IMR-90 (cell line): ENCODE results near the gene KRTAP2-1. TPM values are rescaled to one million over a fixed set of nuclear protein-coding genes. Genes with fewer than 3 reads are reported as not detected.
A peak's percentile ranks its signal among the peaks of the same experiment; 100 is the strongest.

Experiments
- ATAC-seq: fragments of 200-7000 bp; cut with Tn5 transposase; 2 replicates; pipeline ENCODE4 v1.9.1; 2020; ENCODE audit warnings: low read depth, mild to moderate bottlenecking, moderate library complexity
- BruUV-seq: library from RNA; stranded (reverse); fragments of 400-500 nt; replicated peaks from 2 replicates; lab custom pipeline; 2021; lab: Mats Ljungman, UMichigan
- CTCF ChIA-PET: fragments of 300-600 bp; formaldehyde crosslinking; extraction: SDS; loops from one replicate; lab custom pipeline; 2021; ENCODE audit warnings: antibody characterized with exemption; lab: Yijun Ruan, JAX
- POLR2A ChIA-PET: fragments of 300-600 bp; sonication (Branson Sonifier 250); formaldehyde crosslinking; loops from one replicate; lab custom pipeline; 2022; ENCODE audit warnings: antibody characterized with exemption; ENCODE audit not compliant: unreplicated experiment; lab: Charles Lee
- DNase-seq: peaks from one replicate; pipeline ENCODE4 v3.0.0; 2013
- H2AFZ ChIP-seq: replicated peaks from 2 replicates; pipeline ENCODE3; 2013; ENCODE audit warnings: low read length, mild to moderate bottlenecking; ENCODE audit not compliant: poor library complexity
- H2AK5ac ChIP-seq: 2 replicates; pipeline ENCODE4 v1.6.1; 2013; ENCODE audit warnings: low read depth, low read length, inconsistent platforms
- H2AK9ac ChIP-seq: replicated peaks from 2 replicates; pipeline ENCODE3; 2013; ENCODE audit warnings: mild to moderate bottlenecking, low read depth, low read length, moderate library complexity; ENCODE audit not compliant: poor library complexity
- H2BK120ac ChIP-seq: 2 replicates; pipeline ENCODE4 v1.6.1; 2013; ENCODE audit warnings: low read depth, low read length, inconsistent platforms
- H2BK15ac ChIP-seq: 3 replicates; pipeline ENCODE4 v1.6.1; 2013; ENCODE audit warnings: low read depth, low read length, inconsistent platforms
- H2BK20ac ChIP-seq: 2 replicates; pipeline ENCODE4 v1.6.1; 2013; ENCODE audit warnings: low read depth, mild to moderate bottlenecking, inconsistent platforms, low read length, moderate library complexity
- H2BK5ac ChIP-seq: 2 replicates; pipeline ENCODE4 v1.6.1; 2013; ENCODE audit warnings: mild to moderate bottlenecking, low read depth, low read length, inconsistent platforms; ENCODE audit not compliant: poor library complexity, severe bottlenecking
- H3K14ac ChIP-seq: replicated peaks from 2 replicates; pipeline ENCODE4 v1.6.1; 2013; ENCODE audit warnings: low read depth, low read length, inconsistent platforms
- H3K18ac ChIP-seq: 2 replicates; pipeline ENCODE4 v1.6.1; 2013; ENCODE audit warnings: low read depth, low read length, control low read depth
- H3K23ac ChIP-seq: 2 replicates; pipeline ENCODE4 v1.6.1; 2013; ENCODE audit warnings: low read depth, low read length, inconsistent platforms
- H3K27ac ChIP-seq: 2 replicates; pipeline ENCODE4 v1.5.1; 2013; ENCODE audit warnings: mild to moderate bottlenecking, control low read depth, low read length; ENCODE audit not compliant: insufficient read depth
- H3K27me3 ChIP-seq: 2 replicates; pipeline ENCODE4 v1.6.1; 2013; ENCODE audit warnings: low read length; ENCODE audit not compliant: control insufficient read depth, insufficient read depth
- H3K36me3 ChIP-seq: 2 replicates; pipeline ENCODE4 v1.6.1; 2013; ENCODE audit warnings: low read length, mixed read lengths; ENCODE audit not compliant: control insufficient read depth, insufficient read depth
- H3K4ac ChIP-seq: 2 replicates; pipeline ENCODE4 v1.6.1; 2013; ENCODE audit warnings: low read depth, low read length, inconsistent platforms
- H3K4me1 ChIP-seq: 2 replicates; pipeline ENCODE4 v1.6.1; 2013; ENCODE audit warnings: low read length, mixed read lengths; ENCODE audit not compliant: control insufficient read depth, insufficient read depth
- H3K4me2 ChIP-seq: 2 replicates; pipeline ENCODE4 v1.6.1; 2013; ENCODE audit warnings: low read depth, mild to moderate bottlenecking, control low read depth, low read length, moderate library complexity
- H3K4me3 ChIP-seq: 2 replicates; pipeline ENCODE4 v1.5.1; 2013; ENCODE audit warnings: low read depth, mild to moderate bottlenecking, control low read depth, low read length, moderate library complexity; ENCODE audit not compliant: insufficient read depth
- H3K56ac ChIP-seq: 2 replicates; pipeline ENCODE4 v1.6.1; 2013; ENCODE audit warnings: low read length, inconsistent platforms; ENCODE audit not compliant: insufficient read depth; ENCODE audit errors: extremely low read depth
- H3K79me1 ChIP-seq, 2 experiments: 2 replicates each; pipeline ENCODE4 v1.6.1; 2013; ENCODE audit warnings: low read length in 2 of 2, inconsistent platforms in 1 of 2, low read depth in 1 of 2
- H3K9ac ChIP-seq: 2 replicates; pipeline ENCODE4 v1.6.1; 2013; ENCODE audit warnings: low read depth, low read length, control low read depth
- H3K9me1 ChIP-seq: 2 replicates; pipeline ENCODE4 v1.6.1; 2013; ENCODE audit warnings: low read length, inconsistent platforms; ENCODE audit not compliant: insufficient read depth
- H3K9me3 ChIP-seq: 2 replicates; pipeline ENCODE4 v1.6.1; 2013; ENCODE audit warnings: low read length; ENCODE audit not compliant: control insufficient read depth, insufficient read depth
- H4K20me1 ChIP-seq: 2 replicates; pipeline ENCODE4 v1.6.1; 2013; ENCODE audit warnings: low read length, inconsistent platforms; ENCODE audit not compliant: insufficient read depth
- H4K5ac ChIP-seq: 2 replicates; pipeline ENCODE4 v1.6.1; 2013; ENCODE audit warnings: mild to moderate bottlenecking, low read depth, low read length, control low read depth
- H4K8ac ChIP-seq, 2 experiments: 2 replicates each; pipeline ENCODE4 v1.6.1; 2013; ENCODE audit warnings: low read depth in 2 of 2, low read length in 2 of 2, control low read depth in 1 of 2, inconsistent platforms in 1 of 2
- H4K91ac ChIP-seq: 2 replicates; pipeline ENCODE4 v1.6.1; 2013; ENCODE audit warnings: low read depth, low read length, inconsistent platforms; ENCODE audit not compliant: insufficient read depth
- BHLHE40 ChIP-seq: fragments of 150-350 bp; IDR thresholded peaks from 2 replicates; pipeline ENCODE4 v1.6.1; 2016; ENCODE audit warnings: mild to moderate bottlenecking, low read depth, low read length
- CEBPB ChIP-seq: IDR thresholded peaks from 2 replicates; pipeline ENCODE4 v1.6.1; 2012; ENCODE audit warnings: low read depth, low read length, improper control_type of control experiment
- MAFK ChIP-seq: IDR thresholded peaks from 2 replicates; pipeline ENCODE4 v1.6.1; 2012; ENCODE audit warnings: low read depth, low read length, improper control_type of control experiment
- MXI1 ChIP-seq: IDR thresholded peaks from 2 replicates; pipeline ENCODE4 v1.6.1; 2012; ENCODE audit warnings: low read depth, mild to moderate bottlenecking, low read length, moderate library complexity, borderline replicate concordance
- NFE2L2 ChIP-seq: fragments of 150-350 bp; IDR thresholded peaks from 2 replicates; pipeline ENCODE4 v1.6.1; 2016; ENCODE audit warnings: low read depth, mild to moderate bottlenecking, low read length
- WGBS, 2 experiments: methylation state at CpG; one replicate each; pipeline versions ENCODE4 v1.1.5 to v1.1.7; 2013; ENCODE audit warnings: missing lambda C conversion rate in 2 of 2; ENCODE audit not compliant: insufficient read length in 1 of 2; ENCODE audit errors: extremely low coverage in 2 of 2; 5-methylcytosine and 5-hydroxymethylcytosine counted together
- dilution Hi-C: fragments of 300-500 bp; cut with HindIII; formaldehyde crosslinking; loops from one replicate; pipeline ENCODE4 v1.14.3; 2018; ENCODE audit warnings: low sequenced_read_pairs; ENCODE audit not compliant: unreplicated experiment
- in situ Hi-C: fragments of 300-500 bp; cut with MboI; formaldehyde crosslinking; loops from 3 replicates; pipeline ENCODE4 v1.14.3; 2019; ENCODE audit warnings: low sequenced_read_pairs, inconsistent platforms, mixed read lengths
- intact Hi-C: fragments of 100-400 bp; cut with micrococcal nuclease; formaldehyde crosslinking; loops from 2 replicates; pipeline ENCODE4 v1.10.0; 2022
- polyA plus RNA-seq, 3 experiments: library from polyadenylated mRNA; depleted of rRNA; stranded (reverse); fragments of >200 nt; gene quantifications; 2 replicates each; pipeline ENCODE4 v1.2.3, GENCODE V29; 2012; ENCODE audit warnings: low replicate concordance in 1 of 3
- total RNA-seq: library from RNA; depleted of rRNA; stranded (reverse); fragments of >200 nt; gene quantifications from 2 replicates; pipeline ENCODE4 v1.2.3, GENCODE V29; 2012

KRTAP2-1 gene
- total and polyA plus RNA-seq, 2 of the 4 experiments (the other 2 are of a cell fraction), result not detected

- Histone ChIP-seq H3K23ac (no peak overlapping the region), H3K27ac (no peak overlapping the region), H3K9ac (no peak overlapping the region), H4K91ac (no peak overlapping the region), H3K27me3 (no peaks in the 10 kb centered on the region), H4K5ac (no peak overlapping the region), H4K20me1 (no peaks in the 10 kb centered on the region), H3K14ac (no peak overlapping the region), H3K9me3 (no peaks in the 10 kb centered on the region), H3K4me3 (no peak overlapping the region), H2AK5ac (no peak overlapping the region), H3K56ac (no peak overlapping the region), H2BK15ac (no peak overlapping the region; the same call in 2 of the 3 replicates), H3K4me2 (no peak overlapping the region), H4K8ac (no peak overlapping the region), H3K4me1 (no peaks in the 10 kb centered on the region), H3K9me1 (no peaks in the 10 kb centered on the region), H2AFZ (no peak overlapping the region), H3K36me3 (no peaks in the 10 kb centered on the region), H3K4ac (no peak overlapping the region), H2AK9ac (no peak overlapping the region), H2BK20ac (no peak overlapping the region), H2BK120ac (no peak overlapping the region), H3K79me1 (no peaks in the 10 kb centered on the region), H2BK5ac (no peak overlapping the region), H3K18ac (no peak overlapping the region)
- ATAC-seq, result no peak
- in situ Hi-C loops (no loop called here), dilution Hi-C loops (no loop called here), intact Hi-C loops (no loop called here)
- CTCF ChIA-PET, result no interaction called here
- DNase-seq, result no peak
- WGBS, 2 experiments, result no CpG with 5 or more reads among the region's 4 CpGs
- POLR2A ChIA-PET, result no interaction called here
- TF ChIP-seq CEBPB, result no peak
- no peak for TF ChIP-seq BHLHE40
- TF ChIP-seq MXI1, result no peak
- TF ChIP-seq NFE2L2, result no peak
- TF ChIP-seq MAFK, result peak; percentile 68
- no TSS peak for BruUV-seq
Observed at GRCh38 chr17:41003926-41004325, 43.2 kb downstream of the KRTAP2-1 start.
